K562 (cell line): Measurements from ENCODE around the gene TXLNA. TPM values are rescaled to one million over a fixed set of nuclear protein-coding genes. Genes with fewer than 3 reads are reported as not detected.

ENCODE experiments used
- CBFA2T2 ChIP-seq: fragments of 450-650 bp; conservative IDR thresholded peaks from 2 replicates; pipeline ENCODE4 v1.6.1; 2017; ENCODE audit warnings: mild to moderate bottlenecking
- CREBBP ChIP-seq: IDR thresholded peaks from one replicate; pipeline ENCODE4 v1.6.1; 2012; ENCODE audit warnings: low read depth, mild to moderate bottlenecking, control low read depth, inconsistent platforms, low read length
- CTBP1 ChIP-seq: fragments of 450-650 bp; IDR thresholded peaks from 2 replicates; pipeline ENCODE4 v1.6.1; 2016; ENCODE audit warnings: borderline replicate concordance
- FOXK1 ChIP-seq: sonication (generic); formaldehyde crosslinking; IDR thresholded peaks from 2 replicates; pipeline ENCODE4 v1.8.0; 2022; ENCODE audit warnings: missing genetic modification reagents, mild to moderate bottlenecking, borderline replicate concordance
- GTF2F1 ChIP-seq: IDR thresholded peaks from 2 replicates; pipeline ENCODE4 v1.6.1; 2011; ENCODE audit warnings: low read depth, low read length, improper control_type of control experiment
- KAT2B ChIP-seq: IDR thresholded peaks from one replicate; pipeline ENCODE4 v1.6.1; 2012; ENCODE audit warnings: low read depth, mild to moderate bottlenecking, control low read depth, inconsistent platforms, low read length, moderate library complexity
- KDM2B ChIP-seq: fragments of 250-450 bp; sonication (Bioruptor Pico); IDR thresholded peaks from 2 replicates; pipeline ENCODE4 v1.8.0; 2021; ENCODE audit warnings: mild to moderate bottlenecking, moderate library complexity
- KLF6 ChIP-seq: fragments of 250-450 bp; sonication (Bioruptor Pico); IDR thresholded peaks from 2 replicates; pipeline ENCODE4 v1.4.0; 2020; ENCODE audit warnings: mild to moderate bottlenecking, moderate library complexity, borderline replicate concordance
- MIER1 ChIP-seq: fragments of 450-650 bp; IDR thresholded peaks from 2 replicates; pipeline ENCODE4 v1.6.1; 2016; ENCODE audit warnings: antibody characterized with exemption, mild to moderate bottlenecking, low read depth
- NONO ChIP-seq, 2 experiments: fragments of 200-400 bp in 1 of 2; fragments of 450-650 bp in 1 of 2; formaldehyde crosslinking in 1 of 2; IDR thresholded peaks; 2 replicates each; pipeline ENCODE4 v1.6.1; 2017; ENCODE audit warnings: low read depth in 2 of 2, mild to moderate bottlenecking in 2 of 2, moderate library complexity in 2 of 2, low read length in 1 of 2
- SMARCE1 ChIP-seq: fragments of 450-650 bp; IDR thresholded peaks from 2 replicates; pipeline ENCODE4 v1.7.1; 2016; ENCODE audit warnings: mild to moderate bottlenecking
- TEAD4 ChIP-seq, 2 experiments: sonication (generic) in 1 of 2; formaldehyde crosslinking in 1 of 2; IDR thresholded peaks; 2 replicates each; pipeline versions ENCODE4 v1.6.1 to v1.8.0; 2012 to 2022; ENCODE audit warnings: borderline replicate concordance in 1 of 2, inconsistent platforms in 1 of 2, low read length in 1 of 2, mild to moderate bottlenecking in 1 of 2, missing genetic modification reagents in 1 of 2
- TFAP4 ChIP-seq: sonication (generic); formaldehyde crosslinking; IDR thresholded peaks from 2 replicates; pipeline ENCODE4 v1.8.0; 2022; ENCODE audit warnings: missing genetic modification reagents, mild to moderate bottlenecking, moderate library complexity, borderline replicate concordance
- TFE3 ChIP-seq: fragments of 450-650 bp; formaldehyde crosslinking; IDR thresholded peaks from 2 replicates; pipeline ENCODE4 v1.4.0; 2020; ENCODE audit warnings: mild to moderate bottlenecking, mixed read lengths
- WHSC1 ChIP-seq: IDR thresholded peaks from one replicate; pipeline ENCODE4 v1.6.1; 2012; ENCODE audit warnings: low read length, control low read depth, inconsistent platforms
- ZBTB12 ChIP-seq: fragments of 250-450 bp; sonication (Bioruptor Pico); IDR thresholded peaks from 2 replicates; pipeline ENCODE4 v1.4.0; 2020
- polyA plus RNA-seq, 8 experiments: library from polyadenylated mRNA; depleted of rRNA in 4 of 8; stranded (reverse) in 5 of 8; unstranded in 3 of 8; fragments of >200 nt; fragmentation: Nextera tagmentation in 2 of 8; fragmentation: Illumina TruSeq in 1 of 8; extraction: Ambion mirVana in 2 of 8; extraction: Trizol in 1 of 8; gene quantifications; 2 replicates each; pipeline versions ENCODE4 v1.2.1 to v1.2.3, GENCODE V29; 2011 to 2014; ENCODE audit warnings: inconsistent platforms in 1 of 8, missing spikeins in 1 of 8
- total RNA-seq, 7 experiments: library from RNA; depleted of rRNA in 6 of 7; stranded (reverse); fragments of >200 nt in 6 of 7; fragmentation: Illumina TruSeq in 2 of 7; extraction: Trizol in 2 of 7; gene quantifications; 2 replicates each; pipeline versions ENCODE4 v1.2.1 to v1.2.3, GENCODE V29; 2011 to 2021; ENCODE audit warnings: low replicate concordance in 1 of 7

Gene TXLNA
- total and polyA plus RNA-seq, 9 of the 15 experiments (the other 6 are each of a cell fraction or from before 2014, with no cell fraction given), result 9.2 to 54.5 (median 39.3) TPM

GRCh38 chr1:32205401-32206370 is 26.2 kb downstream of the TXLNA start, which contains the start of gene IQCC (continued):
- peak; percentile 67 for TF ChIP-seq CTBP1
- peak; percentile 67; the same call in 1 of the 2 replicates for TF ChIP-seq MIER1
- no peak for TF ChIP-seq KDM2B
- TF ChIP-seq FOXK1 (CRISPR knock-in tag), result peak; percentile 89; the same call in 1 of the 2 replicates
- TF ChIP-seq SMARCE1, result peak; percentile 56; the same call in 1 of the 2 replicates
- no peak for TF ChIP-seq CREBBP
- TF ChIP-seq ZBTB12 (CRISPR knock-in tag), result peak; percentile 92
- no peak for TF ChIP-seq TFE3 (CRISPR knock-in tag)
- TF ChIP-seq NONO (IDR thresholded peaks at IDR 0.05; ENCODE audit: low read depth in 2 of 2, low read length in 1 of 2), result no peak
- TF ChIP-seq CBFA2T2, result no peak
- TF ChIP-seq KAT2B, result no peak
- no peak for TF ChIP-seq GTF2F1
- TF ChIP-seq TEAD4 (IDR thresholded peaks at IDR 0.05; ENCODE audit: low read length), result no peak
- no peak; the same call in 1 of the 2 replicates for TF ChIP-seq TEAD4 (CRISPR knock-in tag; IDR thresholded peaks at IDR 0.05; ENCODE audit: borderline replicate concordance)
- TF ChIP-seq KLF6 (CRISPR knock-in tag), result no peak
- no peak for TF ChIP-seq WHSC1
- TF ChIP-seq TFAP4, result peak; percentile 18; the same call in 1 of the 2 replicates
